HG03558 (cell line): ENCODE results near the gene TTC38.

Source experiments
- ATAC-seq: cut with Tn5 transposase; IDR thresholded peaks from one replicate; pipeline ENCODE4 v1.9.1; 2021; ENCODE audit warnings: moderate number of reproducible peaks; ENCODE audit not compliant: unreplicated experiment; ENCODE audit errors: extremely low read depth

The TTC38 gene

GRCh38 chr22:46274381-46274780 is 6.6 kb downstream of the TTC38 start:
- no peak for ATAC-seq

DNA sequence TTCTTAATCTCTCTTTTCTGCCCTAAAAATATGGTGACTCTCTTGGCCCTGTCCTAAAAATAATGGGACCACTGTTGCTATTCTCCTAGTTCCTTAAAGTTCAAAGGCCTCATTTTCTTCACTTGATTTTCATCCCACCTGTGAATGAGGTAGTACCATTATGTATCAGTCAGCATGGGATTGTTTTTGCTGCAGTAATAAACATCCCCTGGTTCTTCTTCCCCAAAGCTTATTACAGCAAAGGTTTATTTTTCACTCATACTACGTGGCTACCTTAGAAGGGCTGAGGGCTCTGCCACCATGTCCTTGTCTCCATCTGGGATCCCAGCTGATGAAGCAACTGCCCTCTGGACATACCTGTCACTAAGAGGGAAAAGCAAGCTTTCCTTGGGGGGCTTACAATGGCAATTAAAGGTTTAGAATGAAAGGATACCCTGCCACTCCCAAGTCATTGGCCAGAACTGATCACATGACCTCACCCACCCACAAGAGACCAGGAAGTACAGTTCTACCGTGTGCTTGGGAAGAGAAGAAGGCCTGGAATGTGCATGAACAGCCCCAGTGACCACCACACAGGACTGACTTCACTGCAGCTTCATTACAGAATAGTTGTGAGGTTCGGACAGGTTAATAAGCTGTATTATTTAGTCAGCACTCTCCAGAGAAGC is 7.8 kb downstream of the TTC38 start:
- ATAC-seq: no peak

GRCh38 chr22:46276563-46276962 is 8.8 kb downstream of the TTC38 start:
- ATAC-seq: no peak

- no peak for ATAC-seq
Observed at GRCh38 chr22:46278656-46279645, 11.1 kb downstream of the TTC38 start.

GRCh38 chr22:46280063-46280817 is 12.4 kb downstream of the TTC38 start:
- ATAC-seq: no peak

- ATAC-seq: no peak
Observed at GRCh38 chr22:46280999-46281623, 13.3 kb downstream of the TTC38 start.

DNA sequence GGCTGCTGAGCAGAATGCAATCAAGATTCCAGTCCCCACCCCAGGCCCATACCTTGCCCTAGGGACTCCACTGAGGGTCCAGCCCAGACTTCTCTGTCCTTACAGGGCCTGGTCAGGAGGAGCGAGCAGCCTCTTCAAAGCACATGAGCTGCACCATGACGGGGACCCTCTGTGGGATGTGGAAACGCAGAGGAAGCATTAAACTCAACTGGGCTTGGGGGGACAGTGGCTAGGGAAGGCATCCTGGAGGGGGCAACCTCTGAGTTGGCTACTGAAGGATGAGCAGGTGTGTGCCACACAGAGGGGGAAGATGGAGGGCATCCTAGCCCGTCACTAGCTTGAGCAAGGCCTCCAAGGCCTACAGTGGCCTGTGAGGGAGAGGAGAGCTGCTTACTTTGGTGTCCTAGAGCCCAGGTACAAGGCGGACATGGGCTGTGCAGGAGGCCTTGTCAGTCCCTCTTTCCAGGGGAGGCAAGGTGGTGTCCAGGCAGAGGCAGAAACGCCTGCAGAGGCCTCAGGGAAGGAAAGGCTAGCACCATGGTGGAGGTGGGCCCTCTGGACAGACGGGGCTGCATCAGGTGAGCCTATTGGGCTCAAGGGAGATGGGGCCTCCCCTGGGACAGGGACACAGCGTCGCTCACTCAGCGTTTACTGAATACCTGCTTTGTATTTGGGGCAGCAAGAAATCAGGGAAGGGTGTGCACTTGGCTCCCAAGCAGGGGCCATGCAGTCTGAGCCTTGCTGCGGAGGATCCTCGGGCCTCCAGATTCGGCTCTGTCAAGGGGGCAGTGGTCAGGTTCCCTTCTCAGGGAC is 14.3 kb downstream of the TTC38 start:
- no peak for ATAC-seq

- ATAC-seq: no peak
Observed at GRCh38 chr22:46286006-46286405, 18.2 kb downstream of the TTC38 start.

DNA sequence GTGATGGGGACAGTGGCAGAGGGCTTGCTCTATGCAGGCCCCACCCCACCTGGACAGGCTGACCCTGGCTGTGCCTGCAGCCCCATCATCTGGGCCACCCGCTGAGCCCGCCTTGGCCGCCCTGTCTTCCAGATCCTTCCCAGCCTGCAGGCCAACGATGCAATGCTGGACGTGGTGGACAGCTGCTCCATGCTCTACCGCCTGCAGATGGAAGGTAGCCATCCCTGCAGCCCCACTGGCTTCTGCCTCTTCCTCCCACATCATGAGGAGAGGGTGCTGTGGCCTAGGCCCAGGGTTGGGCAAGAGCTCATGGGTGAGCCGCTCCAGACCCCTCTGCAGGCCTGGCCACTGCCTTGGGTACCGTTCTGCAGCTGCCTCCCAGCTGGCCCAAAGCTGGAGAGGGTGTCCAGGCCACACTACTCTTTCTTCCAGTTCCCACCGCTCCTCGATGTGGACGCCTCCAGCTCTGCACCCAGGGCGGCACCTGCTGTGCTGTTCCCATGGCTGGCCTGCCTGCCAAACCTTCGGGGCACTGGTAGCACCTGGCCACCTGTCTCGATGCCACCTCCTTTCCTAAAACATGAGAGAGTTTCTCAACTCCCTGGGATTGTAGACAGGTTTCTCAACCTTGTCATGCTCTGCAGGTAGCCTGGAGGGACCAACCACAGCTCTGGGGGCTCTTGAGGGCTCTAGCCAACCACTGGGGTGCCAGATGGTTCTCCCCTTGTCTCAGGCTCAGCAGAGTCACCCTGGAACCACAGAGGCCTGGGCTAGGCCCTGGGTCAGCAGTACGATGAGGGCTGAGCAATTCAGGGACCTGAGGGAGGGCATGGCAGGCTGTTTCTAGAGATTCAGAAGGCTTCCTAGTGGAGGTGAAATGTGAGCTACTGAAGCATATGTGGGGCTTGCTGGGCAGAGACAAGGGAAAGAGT is 19.4 kb downstream of the TTC38 start:
- ATAC-seq: no peak

DNA sequence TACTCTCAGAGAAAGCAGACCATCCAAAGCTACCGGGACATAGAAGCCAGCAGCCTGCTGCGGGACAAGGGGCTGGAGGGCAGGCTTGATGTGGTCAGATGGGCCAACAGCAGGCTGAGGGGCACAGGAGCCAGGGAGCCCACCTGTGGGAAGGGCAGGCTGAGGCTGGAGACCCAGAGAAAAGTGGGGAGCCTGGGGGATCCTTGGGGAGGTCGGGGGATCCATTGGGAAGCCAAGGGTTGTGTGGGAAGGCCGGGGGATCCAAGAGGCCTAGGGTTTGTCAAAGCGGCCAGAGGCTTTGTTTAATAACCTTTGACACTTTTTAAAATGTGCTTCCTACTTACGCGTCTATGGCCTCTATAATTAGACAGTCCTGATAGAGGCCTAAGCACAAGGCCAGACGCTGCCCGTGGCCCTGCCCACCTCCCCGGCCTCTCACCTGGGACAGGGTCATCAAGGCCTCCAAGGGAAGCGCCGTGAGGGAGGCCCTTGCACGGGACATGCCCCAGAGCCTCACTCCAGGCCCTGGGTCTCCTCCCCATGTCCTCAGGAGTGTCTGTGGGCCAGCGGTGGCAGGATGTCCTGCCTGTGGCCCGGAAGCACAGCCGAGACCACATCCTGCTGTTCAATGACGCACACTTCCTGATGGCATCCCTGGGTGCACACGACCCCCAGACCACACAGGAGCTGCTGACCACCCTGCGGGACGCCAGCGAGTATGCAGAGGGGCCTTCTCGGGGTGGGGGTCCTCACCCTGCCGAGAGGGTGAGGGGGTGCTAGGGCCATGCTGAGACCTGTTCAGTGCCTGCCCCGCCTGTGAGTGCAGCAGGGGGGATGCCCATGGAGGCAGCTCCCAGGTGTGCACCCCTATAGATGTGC is 20.3 kb downstream of the TTC38 start:
- peak; percentile 65 for ATAC-seq

- no peak for ATAC-seq
Observed at GRCh38 chr22:46288846-46289243, 21.0 kb downstream of the TTC38 start.

DNA sequence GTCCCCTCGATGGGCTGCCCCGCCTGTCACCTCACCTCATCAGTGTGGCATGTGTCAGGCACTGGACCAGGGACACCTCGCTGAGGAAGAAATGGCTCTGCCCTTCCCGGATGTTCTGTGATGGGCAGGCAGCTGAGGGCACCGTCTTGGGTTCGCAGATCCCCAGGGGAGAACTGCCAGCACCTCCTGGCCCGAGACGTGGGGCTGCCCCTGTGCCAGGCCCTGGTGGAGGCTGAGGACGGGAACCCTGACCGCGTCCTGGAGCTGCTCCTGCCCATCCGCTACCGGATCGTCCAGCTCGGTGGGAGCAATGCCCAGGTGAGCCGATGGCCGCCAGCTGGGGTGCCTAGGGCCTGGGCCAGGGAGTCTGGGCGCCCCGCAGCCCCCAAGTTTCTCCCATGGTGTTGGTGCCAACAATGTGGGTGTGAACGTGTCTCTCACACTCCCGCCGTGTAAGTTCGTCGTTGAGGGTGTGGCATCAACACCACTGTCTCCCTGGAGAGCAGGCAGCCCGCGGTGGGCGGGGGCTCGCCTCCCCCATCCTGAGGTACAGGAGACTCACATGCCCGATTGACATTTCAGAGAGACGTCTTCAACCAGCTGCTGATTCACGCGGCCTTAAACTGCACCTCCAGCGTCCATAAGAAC is 21.6 kb downstream of the TTC38 start:
- no peak for ATAC-seq

DNA sequence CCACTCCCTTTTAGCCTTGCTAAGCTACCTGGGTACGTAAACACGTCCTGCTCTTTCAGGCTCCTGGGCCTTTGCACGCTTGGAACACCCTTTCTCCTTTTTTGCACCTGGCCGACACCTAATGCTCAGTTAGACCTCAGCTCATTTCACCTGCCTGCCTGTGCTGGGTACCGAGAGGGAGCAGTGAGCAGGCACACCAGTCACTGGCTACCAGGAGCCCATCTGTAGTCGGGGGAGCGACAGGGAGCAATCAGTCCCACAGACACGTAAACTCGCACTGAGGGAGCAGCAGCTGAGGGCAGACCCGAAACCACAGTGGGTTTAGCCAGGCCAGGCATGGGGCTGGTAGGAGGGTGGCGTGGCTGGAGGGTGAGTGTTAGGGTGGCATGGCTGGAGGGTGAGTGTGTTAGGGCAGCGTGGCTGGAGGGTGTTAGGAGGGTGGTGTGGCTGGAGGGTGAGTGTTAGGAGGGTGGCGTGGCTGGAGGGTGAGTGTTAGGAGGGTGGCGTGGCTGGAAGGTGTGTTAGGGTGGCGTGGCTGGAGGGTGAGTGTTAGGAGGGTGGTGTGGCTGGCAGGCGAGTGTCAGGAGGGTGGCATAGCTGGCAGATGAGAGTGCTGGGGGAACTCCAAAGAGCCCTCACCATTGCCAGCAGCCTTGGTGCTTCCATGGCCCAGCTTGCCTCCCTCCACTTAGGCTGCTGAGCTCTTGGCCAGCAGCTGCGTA is 22.5 kb downstream of the TTC38 start:
- no peak for ATAC-seq

DNA sequence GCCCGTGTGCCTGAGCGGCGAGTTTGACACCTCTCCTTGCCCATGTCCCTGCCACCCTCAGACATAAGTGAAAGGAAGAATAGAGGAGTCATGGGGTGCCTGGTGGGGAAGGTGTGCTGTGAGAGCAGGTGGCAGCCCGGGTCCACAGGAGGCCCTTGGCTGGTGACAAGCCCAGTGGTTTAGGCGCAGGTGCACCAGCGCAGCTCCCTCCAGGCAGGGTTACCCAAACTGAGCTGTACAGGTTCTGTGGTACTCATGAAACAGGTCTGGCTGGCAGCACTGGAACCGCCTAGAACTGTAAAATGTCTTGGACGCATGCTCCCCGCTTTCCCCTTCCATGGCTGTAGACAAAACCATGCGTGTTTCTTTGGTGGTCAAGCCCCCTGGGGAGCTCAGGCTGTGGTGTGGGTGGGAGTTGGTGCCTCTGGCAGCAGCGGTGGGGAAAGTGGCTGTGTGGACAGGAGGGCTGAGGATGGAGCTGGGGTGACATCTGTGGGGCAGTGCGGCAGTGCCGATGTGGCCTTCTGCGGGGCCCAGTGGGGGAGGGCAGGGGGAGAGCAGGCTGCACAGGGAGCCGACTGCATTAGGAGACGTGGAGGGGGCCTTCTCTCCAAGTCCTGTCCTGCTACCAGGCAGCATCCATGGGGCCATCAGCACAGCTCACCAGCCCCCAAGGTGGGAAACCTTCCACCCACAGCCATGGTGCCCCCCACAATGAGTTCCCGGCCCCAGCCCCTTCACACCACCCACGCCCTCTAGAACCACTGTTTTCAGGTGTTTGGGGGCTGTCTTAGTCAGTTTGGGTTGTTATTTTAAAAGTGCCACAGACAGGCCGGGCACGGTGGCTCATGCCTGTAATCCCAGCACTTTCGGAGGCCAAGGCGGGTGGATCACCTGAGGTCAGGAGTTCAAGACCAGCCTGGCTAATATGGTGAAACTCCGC is 23.3 kb downstream of the TTC38 start:
- ATAC-seq: no peak

DNA sequence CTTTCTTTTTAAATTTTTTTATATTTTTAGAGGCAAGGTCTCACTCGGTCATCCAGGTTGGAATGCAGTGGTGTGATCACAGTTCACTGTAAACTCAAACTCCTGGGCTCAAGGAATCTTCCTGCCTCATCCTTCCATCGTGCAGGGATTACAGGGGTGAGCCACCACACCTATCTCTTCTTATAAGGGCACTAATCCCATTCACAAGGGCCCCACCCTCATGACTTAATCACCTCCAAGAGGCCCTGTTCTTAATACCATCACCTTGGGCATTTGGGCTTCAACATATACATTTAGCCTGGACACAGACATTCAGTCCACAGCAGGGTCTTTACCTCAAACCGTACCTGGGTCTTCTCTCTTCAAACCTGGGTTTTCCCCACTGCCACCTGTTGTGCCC is 24.4 kb downstream of the TTC38 start:
- ATAC-seq: no peak
